Right renal pelvis (tissue), 4 donors: ENCODE data around the gene VAV1. TPM values are rescaled to one million over a fixed set of nuclear protein-coding genes. Genes with fewer than 3 reads are reported as not detected.

Experiments used
- DNase-seq, 4 donors: peaks; one replicate each; pipeline ENCODE4 v3.0.0-alpha.2; 2013; ENCODE audit warnings: low read depth in 4 of 4, low spot score in 3 of 4, missing footprints in 1 of 4
- polyA plus RNA-seq, 4 donors: library from polyadenylated mRNA; unstranded; fragments of 120-200 nt; gene quantifications; one replicate each; pipeline ENCODE4 v1.2.1, GENCODE V29; 2013; ENCODE audit not compliant: insufficient read length in 4 of 4

VAV1 gene
- polyA plus RNA-seq, 4 donors, result 1.2 to 1.7 (median 1.4) TPM

- DNase-seq, result no peak
These were observed 105.3 kb downstream of the VAV1 start for GRCh38 chr19:6877766-6878165.

- DNase-seq, result no peak
These were observed 113.9 kb downstream of the VAV1 start for GRCh38 chr19:6886277-6886897.

GRCh38 chr19:6887316-6887715 lies 114.8 kb downstream of the VAV1 start, which contains the start of gene ADGRE1:
ADGRE1 (plus strand) TSS chr19:6887579; CDS start chr19:6887609, 30 bp downstream.
- DNase-seq, result no peak

- DNase-seq, result no peak
These were observed 116.5 kb downstream of the VAV1 start for GRCh38 chr19:6888967-6889366.

GRCh38 chr19:6890401-6890913 lies 117.9 kb downstream of the VAV1 start:
- DNase-seq, result no peak

- no peak for DNase-seq
These were observed 118.4 kb downstream of the VAV1 start for GRCh38 chr19:6890938-6891337.

- DNase-seq, result no peak
These were observed 119.4 kb downstream of the VAV1 start for GRCh38 chr19:6891761-6892385.

- DNase-seq, result no peak
These were observed 121.8 kb downstream of the VAV1 start for GRCh38 chr19:6894313-6894712.

- DNase-seq, result no peak
These were observed 130.9 kb downstream of the VAV1 start for GRCh38 chr19:6903446-6903845.

- no peak for DNase-seq
These were observed 134.1 kb downstream of the VAV1 start for GRCh38 chr19:6906559-6907060.

Other genes with a start within 250 kb of the VAV1 start
- under 1 TPM; 0.17 to 0.53 (median 0.35) TPM for gene TNFSF9, start 241.7 kb upstream of the VAV1 start, polyA plus RNA-seq
- gene CD70, start 181.6 kb upstream of the VAV1 start, polyA plus RNA-seq, result under 1 TPM in 1 of 4 donors, not detected in 3; 0.18 TPM
- gene TNFSF14, start 102.5 kb upstream of the VAV1 start, polyA plus RNA-seq, result under 1 TPM; 0.06 to 0.07 (median 0.06) TPM
- gene C3, start 52.1 kb upstream of the VAV1 start, polyA plus RNA-seq, result 10 to 100 TPM; 21.4 to 24.9 (median 21.9) TPM
- gene GPR108, start 35.1 kb upstream of the VAV1 start, polyA plus RNA-seq, result 10 to 100 TPM; 68.3 to 75.0 (median 71.2) TPM
- 10 to 100 TPM; 46.3 to 64.1 (median 57.8) TPM for gene TRIP10, start 33.0 kb upstream of the VAV1 start, polyA plus RNA-seq
- gene SH2D3A, start 5.3 kb upstream of the VAV1 start, polyA plus RNA-seq, result 1 to 10 TPM; 6.2 to 9.8 (median 7.3) TPM
- gene ADGRE1, start 114.9 kb downstream of the VAV1 start, polyA plus RNA-seq, result under 1 TPM; 0.10 to 0.26 (median 0.13) TPM
- not detected for gene MBD3L2B, start 248.7 kb downstream of the VAV1 start, polyA plus RNA-seq